Choroid plexus epithelial cell (primary cell): Measurements from ENCODE around the gene CFDP1.

Experiments
- DNase-seq: peaks from one replicate; pipeline ENCODE4 v3.0.0-alpha.2; 2010; ENCODE audit warnings: low read depth
- H3K4me3 ChIP-seq: 2 replicates; pipeline ENCODE4 v1.5.1; 2011; ENCODE audit warnings: low read depth, mild to moderate bottlenecking, control low read depth, low read length, moderate library complexity
- TF ChIP-seq, protein P1 (sequence below): conservative IDR thresholded peaks from 2 replicates; pipeline ENCODE4 v1.5.1; 2011; ENCODE audit warnings: low read depth, mild to moderate bottlenecking, control low read depth, inconsistent platforms, low read length, moderate library complexity

CFDP1 gene

DNA sequence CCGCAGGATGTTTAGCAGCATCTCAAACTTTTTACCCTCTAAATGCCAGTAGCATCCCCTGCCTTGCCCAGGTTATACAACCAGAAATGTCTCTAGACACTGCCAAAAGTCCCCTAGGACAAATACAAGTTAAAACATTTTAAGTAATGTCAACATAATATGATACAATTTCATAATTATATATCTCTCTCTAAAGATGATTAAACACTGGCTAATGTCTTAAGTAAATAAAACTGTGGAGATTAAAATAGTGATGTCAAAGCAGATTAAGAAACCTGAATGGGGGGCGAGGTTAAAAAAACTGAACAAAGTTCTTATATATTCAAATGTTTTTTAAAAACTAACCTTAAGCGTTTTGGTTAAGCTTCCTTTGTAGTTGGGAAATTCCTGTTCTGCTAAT, 62.1 kb downstream of the CFDP1 start:
- TF ChIP-seq, protein P1, sequence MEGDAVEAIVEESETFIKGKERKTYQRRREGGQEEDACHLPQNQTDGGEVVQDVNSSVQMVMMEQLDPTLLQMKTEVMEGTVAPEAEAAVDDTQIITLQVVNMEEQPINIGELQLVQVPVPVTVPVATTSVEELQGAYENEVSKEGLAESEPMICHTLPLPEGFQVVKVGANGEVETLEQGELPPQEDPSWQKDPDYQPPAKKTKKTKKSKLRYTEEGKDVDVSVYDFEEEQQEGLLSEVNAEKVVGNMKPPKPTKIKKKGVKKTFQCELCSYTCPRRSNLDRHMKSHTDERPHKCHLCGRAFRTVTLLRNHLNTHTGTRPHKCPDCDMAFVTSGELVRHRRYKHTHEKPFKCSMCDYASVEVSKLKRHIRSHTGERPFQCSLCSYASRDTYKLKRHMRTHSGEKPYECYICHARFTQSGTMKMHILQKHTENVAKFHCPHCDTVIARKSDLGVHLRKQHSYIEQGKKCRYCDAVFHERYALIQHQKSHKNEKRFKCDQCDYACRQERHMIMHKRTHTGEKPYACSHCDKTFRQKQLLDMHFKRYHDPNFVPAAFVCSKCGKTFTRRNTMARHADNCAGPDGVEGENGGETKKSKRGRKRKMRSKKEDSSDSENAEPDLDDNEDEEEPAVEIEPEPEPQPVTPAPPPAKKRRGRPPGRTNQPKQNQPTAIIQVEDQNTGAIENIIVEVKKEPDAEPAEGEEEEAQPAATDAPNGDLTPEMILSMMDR: no peak
- DNase-seq: no peak
- H3K4me3 ChIP-seq: no peak overlapping the region

DNA sequence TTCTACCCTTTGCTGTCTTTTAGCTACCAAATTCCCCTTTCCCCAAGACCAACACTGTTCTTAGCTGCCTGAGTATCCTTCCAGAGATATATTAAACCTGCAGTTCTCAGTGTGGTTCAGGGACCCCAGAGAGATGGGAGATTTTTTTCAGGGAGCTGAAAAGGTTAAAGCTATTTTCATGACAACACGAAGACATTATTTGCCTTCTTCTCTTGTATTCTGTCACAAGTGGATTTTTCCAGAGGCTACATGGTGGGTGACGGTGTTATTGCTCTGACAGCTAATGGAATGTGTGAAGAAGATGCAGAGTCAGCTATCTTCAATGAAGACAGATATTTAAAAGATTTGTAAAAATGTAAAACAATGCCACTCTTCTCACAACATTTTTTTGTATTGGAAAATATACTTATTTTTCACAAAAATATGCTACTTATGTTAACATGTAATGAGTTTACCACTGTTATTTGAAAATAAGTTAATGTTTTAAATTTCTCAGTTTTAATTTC, 69.0 kb downstream of the CFDP1 start:
- TF ChIP-seq, protein P1: no peak
- no peak for DNase-seq
- H3K4me3 ChIP-seq: no peak overlapping the region

- no peak overlapping the region for H3K4me3 ChIP-seq
- no peak for DNase-seq
- TF ChIP-seq, protein P1: no peak
Measured at GRCh38 chr16:75362846-75363245, 70.5 kb downstream of the CFDP1 start.

DNA sequence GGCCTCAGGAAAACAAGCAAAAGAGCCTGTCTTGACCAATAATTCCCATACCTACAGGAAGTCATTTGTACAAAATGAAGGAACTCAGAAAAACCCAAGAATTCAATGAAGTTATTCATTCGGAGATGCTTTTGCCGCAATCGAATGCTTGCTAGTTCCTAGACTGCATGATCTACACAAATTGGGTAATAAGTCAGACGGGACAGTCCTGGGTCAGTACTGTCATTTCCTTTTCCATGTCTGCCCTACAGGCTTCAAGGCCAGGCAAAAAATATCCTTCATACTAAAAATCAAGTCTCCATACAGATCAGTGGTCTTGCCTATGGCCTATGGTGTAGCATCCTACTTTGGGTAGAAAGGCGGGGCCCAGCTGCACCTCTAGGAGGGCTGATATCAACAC, 71.4 kb downstream of the CFDP1 start:
- DNase-seq: no peak
- H3K4me3 ChIP-seq: no peak overlapping the region
- TF ChIP-seq, protein P1: no peak

- TF ChIP-seq, protein P1: no peak
- DNase-seq: no peak
- no peak overlapping the region for H3K4me3 ChIP-seq
Measured at GRCh38 chr16:75354170-75354569, 79.1 kb downstream of the CFDP1 start.

DNA sequence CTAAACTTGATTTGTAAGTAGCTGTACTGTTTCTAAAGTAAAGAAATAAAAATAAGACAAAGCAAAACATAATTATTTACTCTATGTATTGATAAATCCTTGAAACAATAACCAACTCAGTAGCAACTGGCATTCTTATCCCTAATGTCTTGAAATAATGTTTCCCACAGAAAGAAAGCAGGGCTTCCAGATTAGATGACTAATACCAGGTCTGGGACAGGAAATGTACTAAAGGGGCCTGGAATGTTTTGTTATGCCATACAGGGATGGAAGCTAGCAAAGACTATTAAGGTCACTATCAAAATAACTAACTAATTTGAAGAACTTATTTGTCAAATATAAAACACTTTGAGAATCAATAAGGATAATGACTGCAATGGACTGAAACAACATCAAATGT, 82.1 kb downstream of the CFDP1 start:
- no peak overlapping the region for H3K4me3 ChIP-seq
- DNase-seq: peak; percentile 84
- TF ChIP-seq, protein P1: no peak

DNA sequence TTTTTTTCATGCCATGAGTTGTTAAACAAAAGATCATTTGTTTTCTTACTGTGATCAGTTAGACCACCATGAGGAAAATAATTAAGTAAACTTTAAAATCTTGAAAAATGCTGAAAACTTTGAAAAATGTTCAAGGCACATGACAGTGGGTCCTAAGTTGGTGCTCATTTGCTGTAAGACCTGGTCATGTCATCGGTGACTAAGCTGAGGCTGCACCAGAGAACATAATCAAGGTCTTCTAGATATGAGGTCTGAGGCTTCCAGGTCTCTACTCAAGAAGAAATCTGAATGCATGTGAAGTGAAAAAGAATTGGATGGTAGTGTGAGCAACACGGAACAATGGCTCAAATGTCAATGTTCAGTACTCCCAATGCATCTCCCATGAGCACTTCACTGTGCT, 87.6 kb downstream of the CFDP1 start:
- DNase-seq: no peak
- H3K4me3 ChIP-seq: no peak overlapping the region
- TF ChIP-seq, protein P1: no peak
